Stimulated activated CD8-positive, alpha-beta memory T cell treated with anti-CD3 and anti-CD28 coated beads, Interleukin-12 subunit alpha, Interleukin-12 subunit beta, amount 100 ng/mL, for 24 hours (primary cell): ENCODE measurements around the gene SH3PXD2B.
"Not testable (repeated sequence)": the region's sequence is repeated elsewhere in the genome, so short reads cannot be mapped to it uniquely, and the experiment has no call there.

Experiments
- DNase-seq: peaks from one replicate; pipeline ENCODE4 v3.0.0-alpha.2; 2020; ENCODE audit errors: extremely low read depth

The SH3PXD2B gene

DNA sequence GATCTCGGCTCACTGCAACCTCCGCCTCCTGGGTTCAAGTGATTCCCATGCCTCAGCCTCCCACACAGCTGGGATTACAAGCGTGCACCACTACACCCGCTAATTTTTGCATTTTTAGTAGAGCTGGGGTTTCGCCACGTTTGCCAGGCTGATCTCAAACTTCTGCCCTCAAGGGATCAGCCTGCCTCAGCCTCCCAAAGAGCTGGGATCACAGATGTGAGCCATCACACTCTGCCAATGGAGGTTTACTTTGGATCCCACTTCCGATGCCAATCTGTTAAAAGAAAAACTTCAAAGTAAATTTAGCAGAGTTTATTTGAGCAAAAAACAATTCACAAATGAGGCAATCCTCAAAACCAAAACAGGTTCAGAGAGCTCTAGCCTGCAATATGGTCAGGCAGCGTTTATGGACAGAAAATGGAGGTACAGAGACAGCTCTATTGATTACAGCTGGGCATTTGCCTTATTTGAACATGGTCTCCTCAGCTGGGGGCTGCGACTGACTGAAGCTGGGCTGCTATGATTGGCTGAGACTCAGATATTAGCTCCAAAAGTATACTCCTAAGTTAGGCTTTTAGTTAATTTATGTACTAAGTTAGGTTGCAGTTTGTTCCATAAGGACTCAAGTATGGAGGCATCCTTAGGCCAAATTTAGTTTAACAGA, 152.1 kb downstream of the SH3PXD2B start:
- no peak for DNase-seq

GRCh38 chr5:172299916-172300439, 154.3 kb downstream of the SH3PXD2B start:
- no peak for DNase-seq

DNA sequence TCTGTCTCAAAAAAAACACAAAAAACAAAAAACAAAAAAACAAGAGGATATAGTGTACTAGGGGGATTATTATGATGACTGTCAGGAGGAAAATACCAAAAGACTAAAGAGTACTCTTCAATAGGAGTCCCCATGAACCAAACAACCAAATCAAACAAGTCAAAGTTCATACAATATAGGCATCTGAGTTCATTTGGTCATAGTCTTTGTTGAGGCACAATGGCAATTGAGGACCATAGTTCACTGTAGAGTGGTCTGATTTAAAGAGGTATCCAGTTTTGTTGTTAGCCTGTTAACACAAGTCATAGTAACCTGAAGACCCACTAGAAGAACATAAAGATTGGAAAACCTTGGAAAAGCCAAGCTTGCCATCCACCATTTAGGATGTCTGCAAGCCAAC, 159.5 kb downstream of the SH3PXD2B start:
- DNase-seq, result no peak

- no peak for DNase-seq
Observed at GRCh38 chr5:172293745-172294342, 160.5 kb downstream of the SH3PXD2B start.

- no peak for DNase-seq
Observed at GRCh38 chr5:172293054-172293744, 161.1 kb downstream of the SH3PXD2B start.

DNA sequence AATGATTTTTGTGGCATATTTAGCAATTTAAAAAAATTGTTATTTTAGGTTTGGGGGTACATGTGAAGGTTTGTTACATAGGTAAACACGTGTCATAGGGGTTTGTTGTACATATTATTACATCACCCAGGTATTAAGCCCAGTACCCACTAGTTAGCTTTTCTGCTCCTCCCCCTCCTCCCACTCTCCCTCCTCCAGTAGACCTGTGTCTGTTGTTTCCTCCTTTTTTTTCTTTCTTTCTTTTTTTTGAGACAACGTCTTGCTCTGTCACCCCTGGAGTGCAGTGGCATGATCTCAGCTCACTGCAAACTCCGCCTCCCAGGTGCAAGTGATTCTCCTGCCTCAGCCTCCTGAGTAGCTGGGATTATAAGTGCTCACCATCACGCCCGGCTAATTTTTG, 162.5 kb downstream of the SH3PXD2B start:
- not testable (repeated sequence) for DNase-seq

DNA sequence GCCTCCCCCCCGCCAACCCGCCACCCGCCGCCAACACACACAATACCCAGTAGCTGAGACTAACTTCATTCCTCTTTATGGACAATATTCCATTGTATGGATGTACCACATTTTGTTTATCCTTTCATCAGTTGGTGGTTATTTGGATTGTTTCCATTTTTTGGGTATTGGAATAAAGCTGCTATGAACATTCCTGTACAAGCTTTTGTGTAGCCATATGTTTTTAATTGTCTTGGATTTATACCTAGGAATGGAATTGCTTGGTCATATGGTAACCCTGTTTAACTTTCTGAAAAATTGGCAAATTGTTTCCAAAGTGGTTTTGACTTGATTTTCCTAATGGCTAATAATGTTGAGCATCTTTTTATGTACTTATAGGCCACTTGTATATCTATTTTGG, 165.9 kb downstream of the SH3PXD2B start:
- DNase-seq, result no peak

GRCh38 chr5:172287140-172287539, 167.2 kb downstream of the SH3PXD2B start:
- DNase-seq, result not testable (repeated sequence)

- no peak for DNase-seq
Observed at GRCh38 chr5:172285226-172286143, 168.8 kb downstream of the SH3PXD2B start.

DNA sequence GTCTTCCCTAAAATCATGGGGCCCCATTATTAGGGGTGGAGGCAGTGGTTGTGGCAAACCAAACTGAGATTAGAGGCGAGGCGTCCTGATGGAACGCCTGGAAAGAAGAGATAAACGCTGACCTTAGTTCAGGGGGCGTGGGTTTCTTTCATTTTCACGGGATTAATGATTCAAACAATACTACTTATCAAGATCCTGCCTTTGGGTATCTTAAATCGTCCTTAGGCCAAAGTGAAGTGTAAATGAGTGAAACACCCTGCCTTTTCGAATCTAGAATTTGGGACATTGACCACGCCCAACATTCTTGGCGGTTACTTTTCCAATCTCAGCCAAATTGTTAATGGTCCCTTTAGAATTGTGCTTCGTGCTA, 169.7 kb downstream of the SH3PXD2B start:
- no peak for DNase-seq

DNA sequence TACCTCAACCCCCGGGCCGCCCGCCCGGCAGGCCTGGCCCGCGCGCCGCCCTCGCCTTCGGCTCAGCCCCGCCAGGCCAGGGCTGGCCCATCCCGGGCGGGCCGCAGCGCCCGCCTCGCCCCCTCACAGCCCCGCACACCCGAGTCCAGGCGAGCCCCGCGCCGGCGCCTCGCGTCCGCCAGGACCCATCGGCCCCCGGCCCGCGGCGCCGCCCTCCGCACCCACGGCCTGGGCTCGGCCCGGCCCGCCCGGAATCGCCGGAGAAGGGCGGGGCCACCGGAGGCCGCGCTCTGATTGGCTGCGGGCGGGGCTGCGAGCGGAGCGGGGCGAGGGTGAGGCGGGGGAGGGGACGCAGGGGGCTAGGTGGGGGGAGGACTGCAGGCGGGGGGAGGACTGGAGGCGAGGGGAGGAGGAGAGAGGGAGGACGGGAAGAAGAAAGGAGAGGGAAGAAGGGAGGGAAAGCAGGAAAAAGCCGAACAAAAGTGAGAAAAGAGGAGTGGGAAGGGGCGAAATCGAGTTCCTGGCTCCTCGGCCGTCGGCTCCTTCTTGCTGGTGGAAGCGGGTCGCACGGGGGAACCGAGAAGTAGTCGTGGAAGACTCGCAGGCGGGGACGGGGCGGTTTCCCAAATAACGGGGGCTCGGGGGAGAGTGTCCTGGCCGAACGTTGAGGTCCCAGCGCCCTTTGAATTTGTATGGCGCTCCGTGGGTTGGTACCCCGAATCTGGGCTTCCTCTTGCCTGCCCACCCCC, 170.3 kb downstream of the SH3PXD2B start:
- peak; percentile 58 for DNase-seq

DNA sequence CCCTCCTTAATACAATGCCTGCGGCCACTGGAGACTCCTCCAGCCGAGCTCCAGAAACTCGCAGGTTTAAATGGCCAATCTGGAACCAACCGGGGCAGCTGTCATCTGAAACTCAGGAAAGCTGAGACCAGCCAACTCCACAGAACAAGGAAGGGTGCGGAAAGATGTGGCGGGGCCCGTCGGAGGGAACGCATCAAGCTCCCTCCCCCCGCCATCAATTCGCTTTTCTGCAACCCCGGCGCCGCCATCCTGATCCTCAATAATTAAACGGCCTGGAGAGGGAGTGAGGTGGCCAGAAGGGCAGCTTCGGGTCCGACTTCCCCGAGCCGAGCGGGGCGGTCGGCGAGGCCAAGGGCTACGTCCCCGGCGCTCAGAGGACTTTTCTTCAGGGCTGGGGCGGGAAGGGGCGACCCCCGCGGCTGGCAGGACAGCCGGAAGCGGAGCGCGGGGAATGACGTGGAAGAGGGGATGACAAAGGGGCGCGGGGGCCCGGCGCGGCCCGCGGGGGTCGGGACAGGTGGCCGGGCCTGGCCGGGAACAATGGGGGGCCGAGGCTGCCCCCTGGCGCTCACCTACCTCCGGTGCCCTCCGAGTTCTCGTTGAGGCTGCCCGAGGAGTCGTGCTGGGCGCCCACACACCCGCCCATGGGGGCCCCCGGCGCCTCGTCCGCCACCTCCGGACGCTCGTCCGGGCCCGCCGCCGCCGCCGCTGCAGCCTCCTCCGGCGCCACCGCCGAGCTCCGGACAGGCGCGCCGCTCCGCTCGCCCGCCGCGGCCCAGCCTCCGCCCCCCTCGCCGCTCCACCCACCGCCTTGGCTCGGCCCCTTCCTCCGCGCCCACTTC, 171.1 kb downstream of the SH3PXD2B start, which contains the start of gene UBTD2:
Gene UBTD2 (minus strand): TSS at position 745 of the 842 bp plus-strand sequence. CDS start 99 bp downstream, at position 646.
- DNase-seq, result peak; percentile 52

DNA sequence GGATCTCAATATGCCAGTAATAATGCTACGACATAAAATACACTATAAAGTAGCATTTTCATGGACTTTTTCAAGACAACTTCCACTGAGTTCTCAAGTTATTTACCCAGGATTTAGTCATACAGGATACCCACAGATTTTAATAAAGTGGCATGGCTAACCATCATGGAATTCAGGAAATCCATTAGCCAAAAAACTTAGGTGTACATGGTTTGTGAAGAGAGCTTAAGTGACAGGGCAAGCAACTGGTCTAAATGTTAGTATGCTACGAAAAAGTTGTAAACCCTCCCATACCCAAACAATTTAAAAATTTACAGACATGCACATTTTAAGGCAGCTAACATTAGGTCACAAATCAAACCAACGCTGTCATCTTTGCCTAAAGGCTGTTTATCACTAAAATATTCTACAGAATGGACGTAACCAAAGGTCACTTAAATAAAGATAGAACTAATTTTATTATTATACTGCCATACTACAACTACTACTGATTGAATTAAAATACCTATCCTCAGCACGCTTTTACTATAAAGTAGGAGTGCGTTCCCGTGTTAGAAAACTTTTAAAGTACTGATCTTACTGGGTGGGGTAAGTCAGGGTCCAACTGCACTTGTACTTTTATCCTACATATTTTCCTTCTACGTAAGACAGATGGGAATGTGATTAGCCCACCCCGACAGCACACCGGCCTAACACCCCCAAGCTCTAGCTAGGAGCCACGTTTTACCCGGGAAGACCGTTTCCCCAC, 171.9 kb downstream of the SH3PXD2B start:
- DNase-seq, result no peak

GRCh38 chr5:172281346-172281745, 173.0 kb downstream of the SH3PXD2B start:
- no peak for DNase-seq

GRCh38 chr5:172280929-172281328, 173.4 kb downstream of the SH3PXD2B start:
- DNase-seq, result no peak

DNA sequence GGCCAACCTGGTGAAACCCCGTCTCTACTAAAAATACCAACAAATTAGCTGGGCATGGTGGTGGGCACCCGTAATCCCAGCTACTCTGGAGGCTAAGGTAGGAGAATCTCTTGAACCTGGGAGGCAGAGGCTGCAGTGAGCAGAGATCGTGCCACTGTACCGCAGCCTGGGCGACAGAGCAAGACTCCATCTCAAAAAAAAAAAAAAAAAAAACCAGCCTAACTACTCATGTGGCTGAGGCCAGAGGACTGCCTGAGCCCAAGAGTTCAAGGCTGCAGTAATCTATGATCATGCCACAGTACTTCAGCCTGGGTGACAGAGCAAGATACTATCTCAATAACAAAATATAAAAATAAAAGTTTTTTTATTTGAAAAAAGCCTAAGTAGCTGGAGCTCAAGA, 174.0 kb downstream of the SH3PXD2B start:
- DNase-seq, result no peak

GRCh38 chr5:172278356-172278755, 176.0 kb downstream of the SH3PXD2B start:
- no peak for DNase-seq

- DNase-seq, result no peak
Observed at GRCh38 chr5:172276214-172276613, 178.1 kb downstream of the SH3PXD2B start.
